Endothelial cell of hepatic sinusoid (primary cell): ENCODE measurements around the gene TMEM176B.
"Not testable (repeated sequence)": the region's sequence is repeated elsewhere in the genome, so short reads cannot be mapped to it uniquely, and the experiment has no call there.

Source experiments
- in situ Hi-C: cut with HindIII; loops from 2 replicates; pipeline ENCODE4 v1.10.0; 2017; ENCODE audit warnings: low sequenced_read_pairs

Gene TMEM176B

GRCh38 chr7:150823484-150824126, 23.4 kb upstream of the TMEM176B start:
- in situ Hi-C loops = no loop called here

GRCh38 chr7:150823043-150823442, 22.9 kb upstream of the TMEM176B start:
- in situ Hi-C loops = no loop called here

- in situ Hi-C loops = no loop called here
Measured at GRCh38 chr7:150820578-150821198, 20.5 kb upstream of the TMEM176B start.

- in situ Hi-C loops = no loop called here
Measured at GRCh38 chr7:150820148-150820547, 20.0 kb upstream of the TMEM176B start.

GRCh38 chr7:150818971-150819370, 18.8 kb upstream of the TMEM176B start:
- in situ Hi-C loops = no loop called here

- in situ Hi-C loops = no loop called here
Measured at GRCh38 chr7:150814328-150815001, 14.3 kb upstream of the TMEM176B start.

- in situ Hi-C loops = not testable (repeated sequence)
Measured at GRCh38 chr7:150807616-150808438, 7.7 kb upstream of the TMEM176B start.

- in situ Hi-C loops = no loop called here
Measured at GRCh38 chr7:150806863-150807262, 6.7 kb upstream of the TMEM176B start.

- in situ Hi-C loops = no loop called here
Measured at GRCh38 chr7:150806454-150806853, 6.3 kb upstream of the TMEM176B start.

- in situ Hi-C loops = no loop called here
Measured at GRCh38 chr7:150805864-150806263, 5.7 kb upstream of the TMEM176B start.

- in situ Hi-C loops = loop anchor here (5.0 kb wide), 1 partner anchor 32 kb away; no protein-coding TSS in a partner anchor
Measured at GRCh38 chr7:150804802-150805201, 4.6 kb upstream of the TMEM176B start.

- in situ Hi-C loops = loop anchor here (5.0 kb wide), 1 partner anchor 34 kb away; no protein-coding TSS in a partner anchor
Measured at GRCh38 chr7:150803161-150803860, 3.1 kb upstream of the TMEM176B start.

- in situ Hi-C loops = loop anchor here (5.0 kb wide), 1 partner anchor 35 kb away; no protein-coding TSS in a partner anchor
Measured at GRCh38 chr7:150801946-150802771, 2.0 kb upstream of the TMEM176B start.

GRCh38 chr7:150801242-150801945, 1.2 kb upstream of the TMEM176B start:
- in situ Hi-C loops = loop anchor here (5.0 kb wide), 1 partner anchor 36 kb away; no protein-coding TSS in a partner anchor

- in situ Hi-C loops = loop anchor here (5.0 kb wide), 1 partner anchor 37 kb away; no protein-coding TSS in a partner anchor
Measured at GRCh38 chr7:150800581-150801241, 547 bp upstream of the TMEM176B start, which contains the start of gene TMEM176A. TSS of gene TMEM176A (plus strand) at chr7:150800769. CDS start at chr7:150801551, 782 bp downstream.

GRCh38 chr7:150799156-150799555, 1.0 kb downstream of the TMEM176B start:
- in situ Hi-C loops = no loop called here

GRCh38 chr7:150797661-150798060, 2.5 kb downstream of the TMEM176B start:
- in situ Hi-C loops = no loop called here

GRCh38 chr7:150793569-150794238, 6.5 kb downstream of the TMEM176B start:
- in situ Hi-C loops = no loop called here
